ENCODE data around the gene SEMA6A.

DNA sequence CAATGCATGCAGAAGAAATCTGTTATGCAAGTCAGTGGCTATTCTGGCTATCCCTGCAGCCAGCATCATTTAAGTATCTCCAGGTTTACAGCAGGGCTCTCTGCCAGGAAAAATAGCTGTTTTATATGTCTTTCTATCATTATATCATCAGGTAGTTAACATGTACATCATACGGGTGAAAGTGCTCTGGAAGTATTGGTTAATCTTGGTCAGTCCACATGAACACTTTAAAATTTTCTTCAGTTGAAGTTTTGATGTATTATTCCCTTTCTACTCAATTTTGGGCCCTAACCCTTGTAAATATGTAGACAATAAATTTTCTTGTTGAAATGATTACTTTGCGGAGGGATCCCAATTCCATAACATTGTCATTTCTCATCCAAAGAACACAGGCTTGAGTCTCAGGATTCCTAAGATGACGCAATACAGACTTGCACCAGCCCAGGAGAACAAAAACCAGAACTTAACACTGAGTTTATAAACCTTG, 67.5 kb downstream of the SEMA6A start:
- TF ChIP-seq, protein P1, sequence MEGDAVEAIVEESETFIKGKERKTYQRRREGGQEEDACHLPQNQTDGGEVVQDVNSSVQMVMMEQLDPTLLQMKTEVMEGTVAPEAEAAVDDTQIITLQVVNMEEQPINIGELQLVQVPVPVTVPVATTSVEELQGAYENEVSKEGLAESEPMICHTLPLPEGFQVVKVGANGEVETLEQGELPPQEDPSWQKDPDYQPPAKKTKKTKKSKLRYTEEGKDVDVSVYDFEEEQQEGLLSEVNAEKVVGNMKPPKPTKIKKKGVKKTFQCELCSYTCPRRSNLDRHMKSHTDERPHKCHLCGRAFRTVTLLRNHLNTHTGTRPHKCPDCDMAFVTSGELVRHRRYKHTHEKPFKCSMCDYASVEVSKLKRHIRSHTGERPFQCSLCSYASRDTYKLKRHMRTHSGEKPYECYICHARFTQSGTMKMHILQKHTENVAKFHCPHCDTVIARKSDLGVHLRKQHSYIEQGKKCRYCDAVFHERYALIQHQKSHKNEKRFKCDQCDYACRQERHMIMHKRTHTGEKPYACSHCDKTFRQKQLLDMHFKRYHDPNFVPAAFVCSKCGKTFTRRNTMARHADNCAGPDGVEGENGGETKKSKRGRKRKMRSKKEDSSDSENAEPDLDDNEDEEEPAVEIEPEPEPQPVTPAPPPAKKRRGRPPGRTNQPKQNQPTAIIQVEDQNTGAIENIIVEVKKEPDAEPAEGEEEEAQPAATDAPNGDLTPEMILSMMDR (optimal IDR thresholded peaks at IDR 0.05 in 1 of 3, IDR thresholded peaks at IDR 0.05 in 1 of 3, conservative IDR thresholded peaks at IDR 0.05 in 1 of 3; ENCODE audit: extremely low read depth in 1 of 3, insufficient read depth in 2 of 3, low read length in 3 of 3), result no peak
- no peak for TF ChIP-seq EZH2 (IDR thresholded peaks at IDR 0.05; ENCODE audit: low read length)
